Sigmoid colon (tissue), 4 donors: ENCODE measurements around the gene STON2.

Experiments
- POLR2A ChIP-seq, 2 donors: fragments of 450-650 bp; IDR thresholded peaks; one replicate each; pipeline ENCODE4 v1.6.1; 2016; ENCODE audit warnings: antibody characterized with exemption in 2 of 2, mild to moderate bottlenecking in 2 of 2, moderate library complexity in 2 of 2
- POLR2AphosphoS5 ChIP-seq, 4 donors: sonication (generic); formaldehyde crosslinking; IDR thresholded peaks; one replicate each; pipeline ENCODE4 v1.6.1; 2017; ENCODE audit warnings: antibody characterized with exemption in 4 of 4
- TF ChIP-seq, protein P1 (sequence below), 4 experiments: fragments of 450-650 bp in 3 of 4; fragments of 200-600 bp in 1 of 4; IDR thresholded peaks; one replicate each; pipeline ENCODE4 v1.5.1; 2016 to 2019; ENCODE audit warnings: antibody characterized with exemption in 4 of 4, mild to moderate bottlenecking in 3 of 4, moderate library complexity in 2 of 4

DNA sequence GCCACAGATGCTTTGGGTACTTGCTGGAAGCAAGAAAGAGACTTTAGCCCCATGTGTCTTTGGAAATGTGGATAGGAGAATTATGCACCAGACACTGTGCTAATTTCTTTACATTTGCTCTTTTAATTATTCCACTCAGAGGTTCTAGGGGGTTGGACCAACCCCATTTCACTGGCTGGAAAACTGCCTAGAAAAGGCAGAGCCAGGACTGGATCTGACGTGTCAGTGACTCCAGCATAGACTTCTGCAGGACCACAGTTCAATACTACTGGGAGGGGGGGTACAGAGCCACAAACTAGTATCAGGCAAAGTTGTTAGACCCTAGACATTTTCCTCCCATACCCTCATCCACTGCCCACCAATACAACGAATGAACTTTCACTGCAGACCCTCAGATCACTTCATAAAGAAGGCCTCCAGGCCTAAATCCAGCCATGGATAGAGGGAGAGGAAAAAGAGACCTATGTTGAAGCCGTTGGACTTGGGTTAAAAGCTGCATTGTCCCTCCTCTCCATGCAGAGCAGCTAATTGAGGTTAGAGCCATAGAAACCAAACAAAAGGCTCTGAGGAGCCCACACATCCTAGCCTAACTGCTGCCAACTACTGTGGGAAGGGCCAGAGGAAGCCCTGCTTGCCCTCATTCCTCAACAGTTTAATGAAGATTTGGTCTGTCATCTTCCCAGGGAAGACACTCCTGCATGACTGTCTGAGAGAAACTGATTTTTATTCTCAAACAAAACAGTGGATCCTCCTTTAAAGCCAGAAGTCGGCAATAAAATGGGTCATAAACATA is 68.7 kb downstream of the STON2 start:
- TF ChIP-seq POLR2AphosphoS5 (IDR thresholded peaks at IDR 0.05) (no peak), POLR2A (IDR thresholded peaks at IDR 0.05) (no peak)
- TF ChIP-seq, protein P1, sequence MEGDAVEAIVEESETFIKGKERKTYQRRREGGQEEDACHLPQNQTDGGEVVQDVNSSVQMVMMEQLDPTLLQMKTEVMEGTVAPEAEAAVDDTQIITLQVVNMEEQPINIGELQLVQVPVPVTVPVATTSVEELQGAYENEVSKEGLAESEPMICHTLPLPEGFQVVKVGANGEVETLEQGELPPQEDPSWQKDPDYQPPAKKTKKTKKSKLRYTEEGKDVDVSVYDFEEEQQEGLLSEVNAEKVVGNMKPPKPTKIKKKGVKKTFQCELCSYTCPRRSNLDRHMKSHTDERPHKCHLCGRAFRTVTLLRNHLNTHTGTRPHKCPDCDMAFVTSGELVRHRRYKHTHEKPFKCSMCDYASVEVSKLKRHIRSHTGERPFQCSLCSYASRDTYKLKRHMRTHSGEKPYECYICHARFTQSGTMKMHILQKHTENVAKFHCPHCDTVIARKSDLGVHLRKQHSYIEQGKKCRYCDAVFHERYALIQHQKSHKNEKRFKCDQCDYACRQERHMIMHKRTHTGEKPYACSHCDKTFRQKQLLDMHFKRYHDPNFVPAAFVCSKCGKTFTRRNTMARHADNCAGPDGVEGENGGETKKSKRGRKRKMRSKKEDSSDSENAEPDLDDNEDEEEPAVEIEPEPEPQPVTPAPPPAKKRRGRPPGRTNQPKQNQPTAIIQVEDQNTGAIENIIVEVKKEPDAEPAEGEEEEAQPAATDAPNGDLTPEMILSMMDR (IDR thresholded peaks at IDR 0.05): no peak
